Vagina (tissue), 2 donors: ENCODE data around the gene DENND1C.

Source experiments
- CTCF ChIP-seq, 3 experiments: fragments of 450-650 bp in 2 of 3; fragments of 200-600 bp in 1 of 3; sonication (generic) in 1 of 3; IDR thresholded peaks; one replicate each; pipeline ENCODE4 v1.5.1; 2017 to 2019; ENCODE audit warnings: antibody characterized with exemption in 3 of 3, mild to moderate bottlenecking in 2 of 3, moderate library complexity in 2 of 3
- POLR2A ChIP-seq, 2 donors: fragments of 450-650 bp; IDR thresholded peaks; one replicate each; pipeline ENCODE4 v1.6.1; 2017; ENCODE audit warnings: antibody characterized with exemption in 2 of 2, mild to moderate bottlenecking in 2 of 2, moderate library complexity in 2 of 2
- POLR2AphosphoS5 ChIP-seq, 2 donors: sonication (generic); formaldehyde crosslinking; IDR thresholded peaks; one replicate each; pipeline ENCODE4 v1.9.0; 2017; ENCODE audit warnings: antibody characterized with exemption in 2 of 2, mild to moderate bottlenecking in 2 of 2, low read depth in 1 of 2; ENCODE audit not compliant: insufficient read depth in 1 of 2

GRCh38 chr19:6529351-6529750 is 47.8 kb upstream of the DENND1C start:
- no peak for TF ChIP-seq POLR2AphosphoS5 (IDR thresholded peaks at IDR 0.05; ENCODE audit: insufficient read depth in 1 of 2, low read depth in 1 of 2)
- no peak for TF ChIP-seq CTCF (IDR thresholded peaks at IDR 0.05)
- no peak for TF ChIP-seq POLR2A (IDR thresholded peaks at IDR 0.05)
